CD4-positive, alpha-beta T cell treated with Interleukin-21 for 1 hour (primary cell): Measurements from ENCODE around the gene VWA1.

Experiments
- DNase-seq: peaks from one replicate; pipeline ENCODE4 v3.0.0-alpha.2; 2020

VWA1 gene

GRCh38 chr1:1490633-1491230, 55.2 kb downstream of the VWA1 start:
- DNase-seq = no peak

- no peak for DNase-seq
Observed at GRCh38 chr1:1491601-1492000, 56.1 kb downstream of the VWA1 start.
